B cell (primary cell): Measurements from ENCODE around the gene CBR4. TPM values are rescaled to one million over a fixed set of nuclear protein-coding genes. Genes with fewer than 3 reads are reported as not detected.

Source experiments
- ATAC-seq: fragments of 200-7000 bp; cut with Tn5 transposase; one replicate; pipeline ENCODE4 v1.10.0; 2021; ENCODE audit warnings: low read depth, mild to moderate bottlenecking, moderate number of reproducible peaks, moderate library complexity
- CTCF ChIA-PET: fragments of 350-600 bp; sonication (Branson Sonifier 250); formaldehyde crosslinking; loops from one replicate; lab custom pipeline; 2021; ENCODE audit warnings: antibody characterized with exemption, inconsistent platforms; lab: Charles Lee
- POLR2A ChIA-PET: fragments of 350-600 bp; sonication (Branson Sonifier 250); formaldehyde crosslinking; loops from one replicate; lab custom pipeline; 2021; ENCODE audit warnings: antibody characterized with exemption; lab: Charles Lee
- DNase-seq: peaks from one replicate; pipeline ENCODE4 v3.0.0; 2013
- H2AFZ ChIP-seq: 2 replicates; pipeline ENCODE4 v1.6.1; 2012; ENCODE audit warnings: mild to moderate bottlenecking, low read depth, low read length; ENCODE audit not compliant: insufficient read depth, poor library complexity, severe bottlenecking
- H3K27ac ChIP-seq, 2 donors: 1 replicate in 1 of 2; 2 replicates in 1 of 2; pipeline ENCODE4 v1.5.1; 2012 to 2013; ENCODE audit warnings: low read length in 2 of 2, mild to moderate bottlenecking in 2 of 2, moderate library complexity in 1 of 2
- H3K27me3 ChIP-seq, 4 experiments: fragments of 200-600 bp in 1 of 4; sonication (generic) in 1 of 4; replicated peaks in 1 of 4; 1 replicate in 2 of 4; 2 replicates in 2 of 4; pipeline versions ENCODE4 v1.6.1 to v1.7.0; 2013 to 2016; ENCODE audit warnings: low read length in 3 of 4, mild to moderate bottlenecking in 2 of 4, mixed read lengths in 1 of 4, moderate library complexity in 1 of 4; ENCODE audit not compliant: insufficient read depth in 4 of 4, control insufficient read depth in 3 of 4; ENCODE audit errors: control extremely low read depth in 1 of 4
- H3K36me3 ChIP-seq, 2 experiments: replicated peaks in 1 of 2; 1 replicate in 1 of 2; 2 replicates in 1 of 2; pipeline versions ENCODE4 v1.6.1 to v1.7.1; 2013; ENCODE audit warnings: low read length in 1 of 2; ENCODE audit not compliant: insufficient read depth in 2 of 2, control insufficient read depth in 1 of 2; ENCODE audit errors: control extremely low read depth in 1 of 2, extremely low read depth in 1 of 2
- H3K4me1 ChIP-seq, 2 donors: fragments of 200-600 bp in 1 of 2; sonication (generic) in 1 of 2; 1 replicate in 1 of 2; 2 replicates in 1 of 2; pipeline versions ENCODE4 v1.5.1 to v1.6.1; 2013 to 2017; ENCODE audit warnings: low read length in 2 of 2; ENCODE audit not compliant: control insufficient read depth in 2 of 2, insufficient read depth in 2 of 2
- H3K4me2 ChIP-seq: replicated peaks from 2 replicates; pipeline ENCODE3; 2012; ENCODE audit warnings: mild to moderate bottlenecking, low read depth, low read length; ENCODE audit not compliant: poor library complexity, severe bottlenecking
- H3K4me3 ChIP-seq, 5 experiments: fragments of 200-600 bp in 1 of 5; sonication (generic) in 1 of 5; 1 replicate in 3 of 5; 2 replicates in 2 of 5; pipeline versions ENCODE4 v1.5.1 to v1.7.0; 2011 to 2016; ENCODE audit warnings: low read length in 4 of 5, mild to moderate bottlenecking in 4 of 5, low read depth in 2 of 5, control low read depth in 1 of 5, moderate library complexity in 1 of 5; ENCODE audit not compliant: insufficient read depth in 1 of 5; ENCODE audit errors: control extremely low read depth in 1 of 5, extremely low read depth in 1 of 5
- H3K79me2 ChIP-seq: fragments of 200-600 bp; sonication (generic); one replicate; pipeline ENCODE4 v1.6.0; 2016; ENCODE audit warnings: low read length; ENCODE audit not compliant: control insufficient read depth, insufficient read depth
- H3K9ac ChIP-seq: fragments of 200-600 bp; sonication (generic); 2 replicates; pipeline ENCODE4 v1.6.1; 2017; ENCODE audit warnings: mild to moderate bottlenecking, low read length, moderate library complexity
- H3K9me3 ChIP-seq, 3 donors: one replicate each; pipeline versions ENCODE4 v1.6.1 to v1.7.1; 2013; ENCODE audit warnings: low read length in 2 of 3; ENCODE audit not compliant: control insufficient read depth in 2 of 3, insufficient read depth in 1 of 3; ENCODE audit errors: control extremely low read depth in 1 of 3
- H4K20me1 ChIP-seq: 2 replicates; pipeline ENCODE4 v1.6.0; 2012; ENCODE audit warnings: mild to moderate bottlenecking, low read length; ENCODE audit not compliant: insufficient read depth, control insufficient read depth, poor library complexity, severe bottlenecking
- H3K27ac Mint-ChIP-seq: one replicate; pipeline ENCODE4 v1.8.0; 2021; ENCODE audit warnings: mixed read lengths
- H3K27me3 Mint-ChIP-seq: one replicate; pipeline ENCODE4 v1.8.0; 2021; ENCODE audit warnings: mixed read lengths
- H3K4me1 Mint-ChIP-seq: one replicate; pipeline ENCODE4 v1.8.0; 2021; ENCODE audit warnings: mixed read lengths
- H3K4me3 Mint-ChIP-seq: one replicate; pipeline ENCODE4 v1.8.0; 2021; ENCODE audit warnings: mixed read lengths
- H3K9me3 Mint-ChIP-seq: one replicate; pipeline ENCODE4 v1.8.0; 2022; ENCODE audit warnings: mixed read lengths; ENCODE audit not compliant: insufficient read depth
- CTCF ChIP-seq: fragments of 200-600 bp; IDR thresholded peaks from one replicate; pipeline ENCODE4 v1.8.0; 2022; ENCODE audit warnings: antibody characterized with exemption, mild to moderate bottlenecking
- EZH2 ChIP-seq: IDR thresholded peaks from 2 replicates; pipeline ENCODE4 v1.6.1; 2012; ENCODE audit warnings: borderline replicate concordance, low read depth, mild to moderate bottlenecking, moderate library complexity, low read length; ENCODE audit not compliant: insufficient read depth, poor library complexity, severe bottlenecking
- WGBS: methylation state at CpG from one replicate; pipeline ENCODE4 v1.1.5; 2013; ENCODE audit warnings: missing lambda C conversion rate; ENCODE audit not compliant: insufficient coverage; 5-methylcytosine and 5-hydroxymethylcytosine counted together
- intact Hi-C: fragments of 100-400 bp; cut with micrococcal nuclease; formaldehyde crosslinking; loops from one replicate; pipeline ENCODE4 v1.10.0; 2022
- polyA plus RNA-seq: library from polyadenylated mRNA; depleted of rRNA; stranded (reverse); fragments of >200 nt; gene quantifications from 2 replicates; pipeline ENCODE4 v1.2.3, GENCODE V29; 2012
- total RNA-seq, 2 donors: library from RNA; stranded (reverse); fragments of 120-200 nt in 1 of 2; gene quantifications; 1 replicate in 1 of 2; 2 replicates in 1 of 2; pipeline versions ENCODE4 v1.2.3 to v1.2.4, GENCODE V29; 2013 to 2022

CBR4 gene
- total and polyA plus RNA-seq, 2 donors (not counting 1 experiment from before 2014, with no cell fraction given): 7.9 to 32.1 TPM

GRCh38 chr4:169017971-169018370 lies 7.9 kb upstream of the CBR4 start:
- Mint-ChIP-seq H3K27me3 (peaks cover 4% of the 10 kb centered on the region), H3K4me1 (no peaks in the 10 kb centered on the region), H3K9me3 (no peaks in the 10 kb centered on the region), H3K4me3 (no peak overlapping the region), H3K27ac (no peak overlapping the region)
- Histone ChIP-seq H3K9me3 (no peaks in the 10 kb centered on the region), H3K4me2 (no peak overlapping the region), H3K4me1 (no peaks in the 10 kb centered on the region), H3K4me3 (no peak overlapping the region), H3K36me3 (no peaks in the 10 kb centered on the region), H3K79me2 (no peaks in the 10 kb centered on the region), H3K27me3 (no peaks in the 10 kb centered on the region), H2AFZ (no peak overlapping the region), H3K27ac (no peak overlapping the region), H3K9ac (no peak overlapping the region), H4K20me1 (no peaks in the 10 kb centered on the region)
- intact Hi-C loops: no loop called here
- ChIA-PET CTCF (no interaction called here), POLR2A (no interaction called here)
- no peak for DNase-seq
- TF ChIP-seq CTCF (no peak), EZH2 (no peak)
- no peak for ATAC-seq
- 95% methylated on average over 5 of the region's 5 CpGs for WGBS

GRCh38 chr4:169015186-169015623 lies 5.2 kb upstream of the CBR4 start:
- no peak overlapping the region for H2AFZ ChIP-seq
- DNase-seq (no peak), ATAC-seq (no peak)
- H3K4me3 Mint-ChIP-seq: no peak overlapping the region
- ChIA-PET CTCF (no interaction called here), POLR2A (no interaction called here)
- H3K36me3 ChIP-seq: no peaks in the 10 kb centered on the region
- WGBS: 75% methylated on average over 5 of the region's 5 CpGs
- intact Hi-C loops: no loop called here
- no peaks in the 10 kb centered on the region for H4K20me1 ChIP-seq
- no peaks in the 10 kb centered on the region for H3K27me3 ChIP-seq
- H3K9me3 ChIP-seq: no peaks in the 10 kb centered on the region
- TF ChIP-seq CTCF (no peak), EZH2 (no peak)
- no peak overlapping the region for H3K4me3 ChIP-seq
- no peak overlapping the region for H3K27ac ChIP-seq
- peaks cover 4% of the 10 kb centered on the region for H3K27me3 Mint-ChIP-seq
- no peak overlapping the region for H3K27ac Mint-ChIP-seq
- no peak overlapping the region for H3K4me2 ChIP-seq
- peaks cover under 1% of the 10 kb centered on the region for H3K4me1 Mint-ChIP-seq
- H3K9me3 Mint-ChIP-seq: no peaks in the 10 kb centered on the region
- peaks cover 2 to 5% of the 10 kb centered on the region in 2 donors for H3K4me1 ChIP-seq
- H3K79me2 ChIP-seq: no peaks in the 10 kb centered on the region
- H3K9ac ChIP-seq: no peak overlapping the region
